NCI-H1105 (cell line): ENCODE measurements around the gene ZNF516.
"Not testable (repeated sequence)": the region's sequence is repeated elsewhere in the genome, so short reads cannot be mapped to it uniquely, and the experiment has no call there.

Experiments
- DNase-seq: peaks from one replicate; lab custom pipeline; 2025; lab: John Stamatoyannopoulos, UW

The ZNF516 gene

DNA sequence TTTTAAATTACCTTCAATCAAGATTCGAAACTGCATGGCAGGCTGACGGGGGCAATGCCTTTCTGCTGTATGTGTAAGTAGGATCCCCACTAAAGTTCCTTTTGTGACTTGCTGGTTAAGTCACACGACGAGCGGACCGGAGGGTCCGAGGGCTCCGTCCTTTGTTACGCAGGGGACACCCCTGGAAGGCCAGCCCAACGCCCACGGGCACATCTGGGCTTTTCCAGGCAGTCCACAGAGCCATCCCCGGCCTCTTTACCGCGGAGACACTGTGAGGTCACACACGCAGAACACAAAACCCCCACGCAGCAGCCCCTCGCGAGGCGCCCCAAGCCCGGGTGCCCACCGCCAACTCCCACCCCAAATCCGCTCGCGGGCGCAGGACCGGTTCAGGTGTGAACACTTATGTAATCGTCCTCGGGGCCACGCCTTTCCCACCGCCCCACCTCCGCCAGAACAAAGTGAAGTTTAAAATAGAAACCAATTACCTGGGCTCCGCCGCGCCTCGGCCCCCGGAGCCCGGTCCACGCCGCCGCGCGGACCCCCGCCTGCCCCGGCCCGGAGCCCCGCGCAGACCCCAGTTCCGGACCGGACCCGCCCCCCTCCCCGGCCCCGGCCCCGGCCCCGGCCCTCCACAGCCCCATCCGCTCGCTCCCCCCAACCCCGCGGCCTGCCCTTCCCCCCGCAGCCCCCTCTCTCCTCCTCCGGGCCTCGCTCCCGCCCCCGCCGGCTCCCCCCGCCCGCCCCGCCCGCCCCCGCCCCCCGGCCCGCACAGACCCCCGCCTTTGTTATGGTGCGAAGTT is 4.2 kb downstream of the ZNF516 start:
- DNase-seq, result peak; percentile 18

DNA sequence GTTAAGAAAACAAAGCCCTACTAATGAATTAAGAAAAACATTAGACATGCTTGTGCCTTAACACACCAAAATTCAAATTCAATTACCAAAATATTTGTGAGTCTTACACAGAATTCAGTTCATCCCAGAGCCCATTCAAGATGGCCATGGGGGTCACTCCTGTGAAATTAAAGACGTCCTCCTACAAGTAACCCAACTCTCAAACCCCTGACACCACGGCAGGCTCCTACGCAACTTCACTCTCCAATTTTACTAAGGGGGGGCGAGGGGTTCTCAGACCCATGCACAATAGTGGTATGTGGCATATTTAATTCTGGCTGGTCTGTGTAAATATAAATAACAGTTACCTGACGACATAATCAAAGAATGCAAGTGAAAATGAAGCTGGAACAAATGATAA is 5.0 kb downstream of the ZNF516 start:
- DNase-seq, result no peak

DNA sequence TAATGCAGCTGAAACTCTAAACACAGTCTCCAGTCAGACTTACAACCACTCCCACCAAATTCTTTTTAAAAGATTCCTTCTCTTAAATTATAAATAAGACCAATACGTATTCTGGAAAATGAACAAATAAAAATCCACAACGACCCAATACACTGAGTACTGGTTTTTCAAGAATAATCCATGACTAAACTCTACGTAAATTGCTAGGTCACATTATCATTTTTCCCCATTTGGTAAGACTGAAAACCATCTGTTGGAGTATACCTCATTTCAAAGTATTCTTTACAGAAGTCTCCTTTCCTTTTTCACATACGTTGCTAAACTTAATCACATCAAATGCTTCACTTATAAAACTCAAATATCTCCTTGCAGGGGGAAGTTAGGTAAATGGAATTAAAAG is 6.0 kb downstream of the ZNF516 start:
- DNase-seq, result no peak

DNA sequence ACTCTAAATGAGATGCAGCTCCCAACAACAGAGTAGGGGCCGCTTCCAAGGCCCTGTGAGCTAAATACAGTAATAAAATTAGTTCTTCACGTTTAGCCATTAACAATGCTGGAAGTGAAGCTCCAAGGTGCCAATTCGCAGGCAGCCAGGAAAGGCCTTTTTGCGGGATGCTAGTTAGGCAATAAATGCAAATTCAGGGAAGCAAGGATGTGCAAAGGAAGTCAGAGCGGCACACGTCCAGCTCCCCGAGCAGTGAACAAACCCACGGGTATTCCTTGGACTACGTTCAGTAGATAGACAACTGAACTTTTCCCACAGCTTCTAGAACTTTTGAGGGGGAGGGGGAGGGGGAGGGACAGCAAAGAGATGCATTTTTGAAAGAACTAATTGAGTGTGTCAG is 6.9 kb downstream of the ZNF516 start:
- no peak for DNase-seq

DNA sequence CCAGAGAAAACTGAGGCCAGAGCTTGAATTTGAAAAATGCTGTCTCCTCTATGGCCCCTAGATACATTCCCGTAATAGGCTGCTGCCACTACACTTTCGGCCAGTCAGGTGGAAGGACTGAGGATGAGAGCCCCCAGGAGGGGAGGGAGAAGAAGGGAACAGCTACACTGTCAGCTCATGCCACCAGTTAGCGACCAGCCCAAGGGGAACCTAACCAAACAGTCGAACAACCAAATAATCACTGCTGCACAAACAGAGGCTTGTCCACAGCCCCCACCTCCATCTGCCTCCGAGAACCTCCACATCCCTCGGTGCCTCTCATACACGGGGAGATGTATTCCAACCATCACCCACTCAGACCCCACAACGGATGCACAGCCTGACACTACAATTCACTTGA is 7.3 kb downstream of the ZNF516 start:
- DNase-seq, result no peak

DNA sequence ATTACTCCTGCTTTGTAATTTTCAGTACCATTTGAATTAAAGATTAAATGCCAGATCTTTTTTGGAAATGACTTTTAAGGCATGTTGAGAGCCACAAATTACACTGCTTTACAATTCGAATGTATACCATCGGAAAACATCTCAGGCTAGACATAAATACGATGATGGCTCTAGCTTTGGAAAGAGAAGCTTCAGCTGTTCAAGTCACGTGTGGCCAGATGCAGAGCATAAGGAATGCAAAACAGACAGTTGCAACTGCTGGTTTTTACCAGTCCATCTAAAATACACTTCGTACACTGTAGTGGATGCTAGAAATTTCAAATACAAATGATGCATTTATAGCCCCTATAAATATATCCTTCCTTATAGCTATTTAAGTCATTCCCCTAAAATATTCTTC is 8.0 kb downstream of the ZNF516 start:
- DNase-seq, result no peak

DNA sequence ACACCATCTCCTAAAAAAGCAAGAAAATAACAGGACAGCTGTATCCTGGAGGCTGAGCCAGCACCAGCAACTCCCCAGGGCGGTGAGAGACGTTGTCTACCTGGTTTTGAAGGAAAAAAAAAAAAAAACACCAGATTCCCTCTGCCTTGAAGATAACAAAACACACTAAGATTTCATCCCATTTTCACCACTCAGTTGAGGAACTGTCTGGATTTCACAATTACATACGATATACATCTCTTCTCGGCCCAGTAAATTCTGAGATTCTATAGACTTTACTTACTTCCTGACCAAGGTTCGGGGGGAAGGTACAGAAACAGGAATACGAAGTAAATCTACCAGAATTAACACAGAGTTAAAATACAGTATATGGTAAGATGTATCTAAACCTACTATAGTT is 8.5 kb downstream of the ZNF516 start:
- DNase-seq, result no peak

DNA sequence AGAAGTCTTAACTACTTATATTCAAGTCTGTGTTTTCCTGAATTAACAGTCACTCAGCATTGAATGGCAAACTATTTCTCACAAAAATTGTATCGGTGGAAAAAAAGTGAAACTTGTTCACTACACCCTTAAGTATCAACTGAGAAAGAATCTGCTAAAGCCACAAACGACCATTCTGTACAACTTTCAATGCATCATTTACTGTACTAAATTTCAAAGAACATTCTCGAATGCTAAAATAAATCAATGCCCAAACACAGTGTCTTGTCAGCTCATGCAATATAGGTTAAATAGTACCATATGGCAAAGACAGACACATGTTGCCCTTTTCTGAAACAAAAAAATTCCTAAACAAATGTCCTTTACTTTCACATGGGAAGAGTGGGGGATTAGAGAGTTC is 9.0 kb downstream of the ZNF516 start:
- no peak for DNase-seq

DNA sequence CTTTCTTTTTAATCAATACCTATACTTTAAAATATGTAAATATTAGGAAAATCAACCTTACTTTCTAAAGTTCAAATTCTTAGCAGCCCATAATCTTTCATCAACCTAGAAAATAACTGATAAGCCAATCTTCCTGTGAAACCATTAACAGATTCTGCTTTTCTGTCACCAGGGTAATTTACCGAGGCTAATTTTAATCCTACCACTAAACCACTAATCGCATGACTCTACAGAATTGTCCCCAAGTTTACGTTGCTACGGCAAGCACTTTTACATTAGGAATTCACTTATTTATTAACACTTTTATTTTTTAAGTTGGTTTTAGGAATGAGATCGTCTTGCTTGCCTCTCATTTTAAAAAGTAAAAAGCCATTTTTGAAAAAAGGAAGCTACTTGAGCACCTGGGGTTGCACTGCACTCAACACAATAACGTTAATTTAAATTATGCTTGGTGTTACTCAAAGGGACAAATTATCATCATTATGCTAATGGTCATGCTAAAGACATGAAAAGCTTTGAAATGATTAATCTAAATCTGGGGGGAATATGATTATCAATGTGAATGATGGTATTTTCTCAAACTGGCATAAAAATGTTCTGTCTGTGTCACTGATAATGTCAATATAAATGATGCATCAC is 10.2 kb downstream of the ZNF516 start:
- DNase-seq, result no peak

DNA sequence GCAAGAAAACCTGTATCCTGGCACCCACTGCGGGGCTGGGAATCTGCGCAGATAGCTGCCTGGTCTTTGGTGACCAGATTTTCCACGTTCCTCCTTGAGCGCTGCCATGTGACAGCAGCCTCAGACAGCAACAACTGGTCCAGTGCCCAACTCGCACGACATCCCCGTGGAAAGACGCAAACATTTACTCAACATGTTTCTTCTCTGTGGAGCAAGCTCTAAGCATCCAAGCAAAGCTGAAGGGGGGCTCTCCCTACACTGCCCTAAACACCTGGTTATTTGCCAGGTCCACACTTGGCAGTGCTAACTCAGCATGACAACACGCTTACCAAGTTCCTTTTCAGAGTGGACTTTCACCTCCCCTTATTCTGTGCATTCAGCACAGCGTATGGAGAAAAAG is 11.3 kb downstream of the ZNF516 start:
- DNase-seq, result no peak

DNA sequence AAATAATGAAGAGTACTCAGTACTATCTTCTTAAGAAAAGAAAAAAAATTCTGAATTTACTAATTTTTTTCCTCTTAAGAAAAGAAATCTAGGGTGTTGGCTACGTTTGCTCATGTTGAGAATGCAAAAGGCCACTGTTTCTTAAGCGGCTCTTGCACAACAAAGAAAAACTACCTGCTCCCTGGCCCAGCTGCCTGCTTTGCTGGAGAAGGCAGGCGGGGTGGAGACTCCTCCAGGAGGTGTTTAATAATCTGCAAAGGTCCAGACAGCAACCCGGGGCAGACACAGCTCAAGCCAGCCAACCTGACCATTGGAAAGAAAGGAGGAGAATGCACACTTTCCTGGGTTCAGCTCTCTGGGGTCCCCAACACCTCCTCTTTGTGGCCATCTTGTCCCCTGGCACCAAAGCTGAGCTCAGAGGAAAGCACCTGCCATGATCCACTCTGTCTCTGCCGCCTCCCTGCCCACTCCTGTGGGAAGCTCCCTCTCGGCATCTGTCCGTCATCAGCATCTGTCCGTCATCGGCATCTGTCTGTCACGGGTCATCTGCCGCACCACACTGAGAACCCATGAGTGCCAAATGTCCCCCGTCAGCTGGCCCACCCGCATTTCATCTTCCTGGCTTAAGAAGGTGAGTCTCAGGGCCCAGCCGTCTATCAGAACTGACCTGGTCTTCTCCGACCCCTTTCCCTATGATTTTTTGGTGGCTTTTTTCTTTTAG is 11.9 kb downstream of the ZNF516 start:
- DNase-seq, result no peak

DNA sequence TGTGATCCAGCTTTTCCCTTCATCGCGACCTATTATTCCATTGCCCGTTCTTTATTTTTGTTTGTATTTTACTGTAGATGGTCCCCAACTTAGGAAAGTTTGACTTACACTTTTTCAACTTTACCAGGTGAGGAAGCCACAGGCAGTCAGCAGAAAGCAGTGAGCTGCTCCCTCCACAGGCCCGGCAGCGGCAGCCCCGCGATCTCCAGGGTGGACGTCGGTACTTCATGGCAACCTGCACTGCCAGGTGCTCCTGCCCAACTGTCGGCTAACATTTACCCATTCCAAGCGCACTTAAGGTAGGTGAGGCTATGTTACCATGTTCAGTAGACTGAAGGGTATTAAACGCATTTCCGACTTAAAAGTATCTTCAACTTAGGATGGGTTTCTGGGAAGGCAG is 12.8 kb downstream of the ZNF516 start:
- no peak for DNase-seq

DNA sequence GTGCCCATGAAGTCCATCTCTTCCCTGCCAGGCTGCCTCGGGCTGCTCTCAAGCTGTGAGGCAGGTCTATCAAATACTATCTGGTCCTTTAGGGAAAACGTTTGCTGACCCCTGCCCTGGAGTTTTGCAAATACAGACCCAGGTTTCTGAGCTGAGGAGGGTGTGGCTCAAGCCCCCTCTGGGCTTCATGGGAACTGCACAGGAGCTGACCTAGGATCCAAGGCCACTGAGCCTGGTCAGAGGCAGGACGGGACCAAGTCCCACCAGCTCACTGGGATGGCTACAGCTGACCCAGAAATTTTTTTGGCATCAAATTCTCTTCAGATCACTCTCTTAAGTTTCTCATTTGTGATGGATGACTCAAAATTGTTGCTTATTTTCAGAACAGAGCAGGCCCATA is 14.1 kb downstream of the ZNF516 start:
- DNase-seq, result no peak

DNA sequence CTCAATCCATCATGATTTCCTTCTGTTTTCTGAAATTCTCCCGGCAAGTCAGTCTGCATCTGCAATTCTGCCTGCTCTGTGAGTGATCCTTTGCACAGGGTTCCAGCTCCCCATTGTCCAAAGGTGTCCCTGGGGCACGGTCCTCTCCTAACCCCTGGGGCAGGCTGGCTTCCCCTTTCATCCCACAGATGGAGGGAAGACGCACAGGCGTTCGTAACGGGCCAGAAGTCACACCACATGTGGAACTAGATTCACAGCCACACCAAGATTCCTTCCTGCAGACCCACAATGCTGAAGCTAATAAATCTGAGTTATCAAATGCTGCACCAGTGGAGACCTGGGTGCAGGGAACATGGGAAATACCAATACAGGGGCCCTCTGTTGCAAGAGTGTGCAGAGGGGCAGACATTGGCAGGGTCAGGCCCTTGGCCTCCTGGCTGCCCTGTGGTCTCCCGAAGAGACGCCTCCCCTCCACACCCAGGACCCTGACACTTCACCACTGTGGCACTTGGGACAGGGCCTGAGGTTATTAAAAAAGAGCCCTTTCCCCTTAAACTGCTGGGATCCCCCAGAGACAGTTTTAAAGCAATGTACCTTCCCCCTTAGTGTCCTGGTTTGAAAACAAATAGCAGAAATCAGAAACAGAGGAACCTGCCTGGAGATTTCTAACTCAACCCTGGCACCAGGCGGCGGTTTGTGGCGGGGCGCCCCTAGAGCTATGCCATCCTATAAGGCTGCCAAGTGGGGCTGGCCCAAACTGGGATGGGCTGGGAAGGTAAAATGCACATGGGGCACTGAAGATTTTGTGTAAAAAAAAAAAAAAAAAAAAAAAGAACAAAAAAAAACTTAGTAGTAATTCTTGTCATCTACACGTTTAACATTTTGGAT is 15.4 kb downstream of the ZNF516 start:
- no peak for DNase-seq

DNA sequence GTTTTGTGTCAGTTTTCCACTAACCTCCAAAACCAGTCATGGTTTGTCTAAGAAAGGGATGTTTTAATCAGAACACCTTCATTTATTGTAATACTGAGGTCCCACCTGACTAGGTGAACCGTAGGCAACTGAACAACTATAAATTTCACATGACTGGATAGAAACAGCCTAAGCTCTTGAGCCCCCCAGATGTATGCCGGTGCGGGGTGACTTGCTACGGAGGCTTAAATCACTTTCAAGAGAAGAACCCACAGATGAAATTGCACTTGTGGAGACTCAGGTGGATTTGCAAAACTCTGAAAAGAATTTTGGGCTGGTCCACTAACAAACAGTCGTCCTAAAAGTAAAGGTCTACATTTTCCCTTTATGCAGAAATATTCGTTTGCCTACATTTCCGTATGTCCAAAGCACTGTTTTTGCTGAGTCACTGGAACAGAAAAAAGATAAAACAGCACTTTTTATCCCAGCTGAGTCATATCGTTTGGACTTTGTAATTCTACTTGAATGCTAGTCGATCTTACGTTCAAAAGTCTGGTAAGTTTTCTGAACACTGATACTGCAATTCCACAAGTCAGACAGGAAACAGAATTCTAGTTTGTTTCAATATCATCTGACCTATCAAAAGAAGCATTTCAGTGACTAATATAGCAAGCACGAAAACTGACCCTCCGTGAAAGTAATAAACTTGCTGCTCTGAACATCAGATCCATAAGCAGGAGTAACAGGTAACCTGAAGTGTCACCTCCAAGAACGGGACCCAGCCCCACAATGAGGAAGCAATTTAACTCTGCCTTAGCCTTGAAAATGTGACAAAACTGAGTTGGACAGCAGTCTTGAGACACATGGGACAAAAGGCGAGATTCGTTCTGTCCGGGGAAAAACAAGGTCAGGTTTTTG is 18.1 kb downstream of the ZNF516 start:
- DNase-seq, result no peak

DNA sequence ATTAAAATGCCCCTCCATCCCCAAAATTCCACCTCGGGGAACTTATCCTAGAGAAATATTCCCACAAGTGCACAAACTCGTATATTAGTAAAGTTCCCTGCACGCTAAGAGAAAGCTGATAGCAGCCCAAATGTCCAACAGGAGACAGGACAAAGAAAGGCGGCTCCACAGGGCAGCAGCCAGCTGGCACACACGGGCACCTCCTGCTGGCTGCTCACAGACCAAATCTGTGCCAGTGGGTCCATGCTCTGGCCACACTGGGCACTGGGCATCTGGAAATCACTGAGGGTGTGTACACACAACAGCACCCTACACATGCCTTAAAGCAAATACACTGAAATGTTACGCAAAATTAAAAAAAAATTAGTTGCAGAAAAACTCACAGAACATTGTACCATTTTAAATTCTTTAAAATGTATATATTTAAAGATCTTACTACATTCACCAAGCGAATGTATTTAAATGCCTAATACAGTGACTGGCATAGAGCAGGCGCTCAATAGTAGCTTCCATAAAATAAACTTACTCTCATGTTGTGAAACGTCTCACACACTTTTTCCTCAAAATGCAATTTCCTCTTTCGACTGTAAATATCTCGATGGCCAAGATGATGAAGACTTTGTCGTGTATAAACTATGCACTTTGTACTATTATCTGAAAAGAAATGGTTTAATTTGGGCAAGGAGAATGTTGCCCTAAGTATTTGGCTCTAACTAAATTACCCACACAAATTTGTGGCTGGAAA is 19.4 kb downstream of the ZNF516 start:
- DNase-seq, result no peak

DNA sequence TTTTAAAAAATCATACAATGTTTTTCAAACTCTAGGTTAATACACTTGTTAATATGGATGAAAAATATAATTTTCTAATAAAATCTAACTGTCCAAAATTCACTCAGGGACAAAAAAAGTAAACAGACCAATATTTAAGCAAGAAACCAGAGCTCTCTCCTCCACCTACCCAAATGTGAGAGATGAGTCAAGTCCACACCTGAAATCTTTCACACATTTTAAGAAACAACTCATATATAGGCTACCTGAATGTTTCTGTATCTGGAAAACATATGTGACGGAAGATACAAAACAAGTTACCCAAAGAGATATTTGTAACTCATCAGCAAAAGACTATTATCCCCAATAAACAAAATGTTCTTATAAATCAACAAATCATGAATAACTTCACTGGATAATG is 20.2 kb downstream of the ZNF516 start:
- DNase-seq, result no peak

DNA sequence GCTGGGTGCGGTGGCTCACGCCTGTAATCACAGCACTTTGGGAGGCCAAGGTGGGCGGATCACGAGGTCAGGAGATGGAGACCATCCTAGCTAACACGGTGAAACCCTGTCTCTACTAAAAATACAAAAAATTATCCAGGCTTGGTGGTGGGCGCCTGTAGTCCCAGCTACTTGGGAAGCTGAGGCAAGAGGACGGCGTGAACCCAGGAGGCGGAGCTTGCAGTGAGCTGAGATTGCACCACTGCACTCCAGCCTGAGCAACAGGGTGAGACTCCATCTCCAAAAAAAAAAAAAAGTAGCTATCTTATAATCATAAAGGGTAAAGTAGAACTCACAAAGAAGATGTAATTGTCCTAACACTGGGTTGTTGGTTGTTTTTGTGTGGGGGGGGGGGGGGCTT is 21.5 kb downstream of the ZNF516 start:
- not testable (repeated sequence) for DNase-seq

DNA sequence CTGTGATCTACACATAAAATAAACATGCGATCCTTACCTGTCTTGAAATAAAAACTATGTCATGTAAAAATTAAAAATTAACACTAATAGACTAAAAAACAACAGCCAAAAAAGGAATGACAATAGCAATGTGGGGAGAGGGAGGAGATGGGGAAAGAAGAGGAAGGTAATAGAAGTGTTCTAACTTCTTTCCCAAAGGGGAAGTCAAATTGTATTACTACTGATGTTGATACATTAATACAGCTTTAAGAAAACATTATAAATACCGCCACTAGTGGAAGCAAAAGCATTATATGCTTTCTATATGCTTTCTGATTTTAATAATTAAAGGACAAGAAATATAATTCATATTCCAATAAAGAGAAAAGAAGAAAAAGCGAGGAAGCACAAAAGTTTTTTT is 22.2 kb downstream of the ZNF516 start:
- no peak for DNase-seq

DNA sequence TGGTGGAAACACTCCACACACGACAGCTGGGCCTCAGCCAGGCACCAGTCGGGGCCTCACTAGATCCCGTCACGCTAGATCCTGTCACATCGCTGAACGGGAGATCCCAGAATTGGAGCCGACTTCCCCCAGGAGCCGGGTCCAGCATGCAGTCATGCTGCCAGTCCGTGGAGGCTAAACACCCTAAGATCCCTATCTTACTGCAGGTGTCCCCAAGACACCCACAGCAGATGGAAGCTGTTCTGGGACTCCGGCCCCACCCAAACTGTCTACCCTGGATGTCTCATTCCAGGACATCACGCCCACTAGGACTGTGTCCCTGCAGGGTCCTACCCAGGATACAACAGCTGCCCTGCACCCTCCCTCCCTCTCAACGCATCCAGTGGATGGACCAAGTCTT is 23.4 kb downstream of the ZNF516 start:
- DNase-seq, result no peak
